ENCODE results near the gene ZNF521.

DNA sequence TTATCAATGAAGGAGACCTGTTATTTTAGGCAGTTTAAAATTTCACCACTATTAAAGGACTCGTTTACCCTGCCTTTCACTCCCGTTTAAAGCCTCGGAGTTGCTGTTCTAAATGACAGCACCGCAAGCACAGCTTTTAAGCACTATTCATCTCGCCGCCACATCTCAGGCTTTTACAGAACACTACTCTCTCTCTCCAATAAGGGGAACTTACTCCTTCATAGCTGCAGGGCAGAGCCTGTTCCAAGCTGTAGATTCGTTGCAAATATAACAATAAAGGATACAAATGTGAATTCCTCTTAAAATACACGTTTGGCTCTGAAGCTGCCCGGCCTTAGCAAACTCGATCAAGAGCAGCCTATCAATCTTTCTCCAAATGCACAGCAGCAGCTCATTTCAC, 271.8 kb downstream of the ZNF521 start:
- TF ChIP-seq, protein P1, sequence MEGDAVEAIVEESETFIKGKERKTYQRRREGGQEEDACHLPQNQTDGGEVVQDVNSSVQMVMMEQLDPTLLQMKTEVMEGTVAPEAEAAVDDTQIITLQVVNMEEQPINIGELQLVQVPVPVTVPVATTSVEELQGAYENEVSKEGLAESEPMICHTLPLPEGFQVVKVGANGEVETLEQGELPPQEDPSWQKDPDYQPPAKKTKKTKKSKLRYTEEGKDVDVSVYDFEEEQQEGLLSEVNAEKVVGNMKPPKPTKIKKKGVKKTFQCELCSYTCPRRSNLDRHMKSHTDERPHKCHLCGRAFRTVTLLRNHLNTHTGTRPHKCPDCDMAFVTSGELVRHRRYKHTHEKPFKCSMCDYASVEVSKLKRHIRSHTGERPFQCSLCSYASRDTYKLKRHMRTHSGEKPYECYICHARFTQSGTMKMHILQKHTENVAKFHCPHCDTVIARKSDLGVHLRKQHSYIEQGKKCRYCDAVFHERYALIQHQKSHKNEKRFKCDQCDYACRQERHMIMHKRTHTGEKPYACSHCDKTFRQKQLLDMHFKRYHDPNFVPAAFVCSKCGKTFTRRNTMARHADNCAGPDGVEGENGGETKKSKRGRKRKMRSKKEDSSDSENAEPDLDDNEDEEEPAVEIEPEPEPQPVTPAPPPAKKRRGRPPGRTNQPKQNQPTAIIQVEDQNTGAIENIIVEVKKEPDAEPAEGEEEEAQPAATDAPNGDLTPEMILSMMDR (IDR thresholded peaks at IDR 0.05) = no peak
- no peak for TF ChIP-seq POLR2A (IDR thresholded peaks at IDR 0.05)
- no peak for TF ChIP-seq EP300 (IDR thresholded peaks at IDR 0.05)
